Renal cortex interstitium (tissue), 11 donors: ENCODE results near the gene DSCAML1. TPM values are rescaled to one million over a fixed set of nuclear protein-coding genes. Genes with fewer than 3 reads are reported as not detected.

ENCODE experiments used
- DNase-seq, 11 donors: peaks; one replicate each; pipeline ENCODE4 v3.0.0-alpha.2; 2013; ENCODE audit warnings: low read depth in 9 of 11, low spot score in 4 of 11; ENCODE audit errors: extremely low read depth in 1 of 11
- polyA plus RNA-seq, 3 donors: library from polyadenylated mRNA; unstranded; fragments of 120-200 nt; gene quantifications; one replicate each; pipeline ENCODE4 v1.2.1, GENCODE V29; 2013; ENCODE audit not compliant: insufficient read length in 3 of 3

DSCAML1 gene
- polyA plus RNA-seq, 3 donors: 2.7 to 4.4 (median 3.0) TPM

DNA sequence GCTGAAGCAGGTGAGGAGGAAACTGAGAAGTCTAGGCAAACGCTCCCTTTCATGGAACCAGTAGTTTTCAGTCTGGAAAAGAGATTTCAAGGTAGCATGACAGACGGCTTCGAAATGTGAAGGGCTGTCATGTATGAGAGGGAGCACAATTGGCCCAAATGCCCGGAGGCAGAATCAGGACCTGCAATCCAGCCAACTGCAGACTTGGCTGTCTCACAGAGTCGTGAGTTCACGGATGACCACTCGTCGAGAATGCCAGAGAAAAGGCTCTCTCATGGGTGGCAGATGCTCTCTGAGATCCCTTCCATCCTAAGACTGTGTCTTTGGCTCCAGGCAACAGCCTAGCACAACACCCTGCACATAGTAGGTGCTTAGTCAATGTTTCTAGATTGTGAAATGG is 134.8 kb downstream of the DSCAML1 start:
- DNase-seq: no peak

DNA sequence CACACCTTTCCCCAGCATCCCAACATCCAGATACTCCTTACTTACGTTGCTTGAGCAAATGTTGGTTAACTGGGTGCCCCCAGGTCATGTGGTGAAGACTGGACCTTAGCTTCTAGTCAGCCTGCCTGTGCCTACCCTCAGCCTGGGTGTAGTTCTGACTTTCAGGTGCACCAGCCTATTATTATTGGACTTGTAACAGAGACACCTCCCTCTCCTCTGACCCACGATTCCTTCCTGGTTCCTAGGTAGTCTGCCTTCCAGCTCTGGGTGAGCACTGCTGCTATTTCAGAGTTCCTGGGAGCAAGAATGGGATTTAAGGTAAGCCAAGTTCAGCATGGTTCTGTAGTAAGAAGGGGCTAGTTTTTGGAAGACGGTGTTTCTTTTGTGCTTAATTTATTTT is 138.2 kb downstream of the DSCAML1 start:
- no peak for DNase-seq

DNA sequence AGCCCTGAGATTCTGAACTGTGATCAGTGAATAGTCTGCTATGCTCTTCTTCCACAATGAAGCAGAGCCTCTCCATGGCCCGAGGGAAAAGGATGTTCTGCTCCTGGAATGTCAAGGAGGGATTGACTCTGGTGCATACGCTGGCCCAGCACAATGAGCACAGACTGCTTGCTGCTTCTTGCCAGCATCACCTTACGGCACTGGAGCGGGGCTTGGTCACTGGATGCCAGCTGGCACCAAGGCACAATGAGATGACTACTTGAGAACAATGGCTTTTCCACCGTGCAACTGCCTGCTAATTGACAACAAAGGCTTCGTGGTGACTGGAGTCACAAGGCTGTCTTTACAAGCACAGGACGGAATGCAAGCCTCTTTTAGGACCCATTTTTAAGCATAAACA is 139.2 kb downstream of the DSCAML1 start:
- no peak for DNase-seq

DNA sequence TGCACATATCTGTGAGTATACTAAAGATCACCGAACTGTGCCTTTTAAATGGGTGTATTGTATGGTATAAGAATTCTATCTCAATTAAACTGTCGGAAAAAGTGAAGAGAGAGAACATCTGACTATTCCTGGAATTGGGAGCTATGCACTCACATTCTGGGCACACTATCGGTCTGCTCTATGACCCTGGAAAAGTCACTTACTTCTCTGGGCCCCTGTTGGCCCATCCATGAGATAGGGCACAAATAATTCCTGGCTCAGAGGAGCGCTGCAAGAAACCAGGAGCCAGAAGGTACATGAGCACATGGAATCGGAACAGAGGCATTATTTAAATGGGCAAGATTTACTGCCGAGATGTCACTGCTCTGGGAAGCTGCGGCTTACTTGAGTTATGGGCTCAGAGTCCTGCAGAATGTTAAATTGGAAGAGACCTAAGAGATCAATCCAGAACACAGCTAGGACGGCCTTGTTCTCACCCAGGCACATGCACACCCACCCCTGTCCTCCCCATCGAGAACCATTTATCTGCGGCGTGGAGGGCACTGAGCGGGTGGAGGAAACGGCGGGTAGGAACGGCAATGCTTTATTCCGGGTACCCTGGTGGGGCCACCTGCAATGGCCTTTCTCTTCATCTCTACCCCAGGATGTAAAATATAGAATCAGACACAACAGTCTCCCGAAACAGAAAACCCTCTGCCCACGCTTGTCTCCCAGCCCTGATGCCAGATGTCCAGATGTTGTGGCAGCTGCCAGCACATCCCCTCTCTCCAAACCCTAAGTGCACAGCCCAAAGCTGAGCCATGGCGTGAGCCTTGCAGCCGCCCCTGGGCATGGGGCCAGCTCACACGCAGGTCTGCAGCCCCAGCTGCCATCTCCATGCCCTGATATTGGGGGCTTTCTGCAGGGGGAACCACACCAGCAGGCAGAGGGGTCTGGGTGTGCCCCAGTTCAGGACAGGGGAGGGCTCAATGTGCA is 142.4 kb downstream of the DSCAML1 start:
- no peak for DNase-seq

DNA sequence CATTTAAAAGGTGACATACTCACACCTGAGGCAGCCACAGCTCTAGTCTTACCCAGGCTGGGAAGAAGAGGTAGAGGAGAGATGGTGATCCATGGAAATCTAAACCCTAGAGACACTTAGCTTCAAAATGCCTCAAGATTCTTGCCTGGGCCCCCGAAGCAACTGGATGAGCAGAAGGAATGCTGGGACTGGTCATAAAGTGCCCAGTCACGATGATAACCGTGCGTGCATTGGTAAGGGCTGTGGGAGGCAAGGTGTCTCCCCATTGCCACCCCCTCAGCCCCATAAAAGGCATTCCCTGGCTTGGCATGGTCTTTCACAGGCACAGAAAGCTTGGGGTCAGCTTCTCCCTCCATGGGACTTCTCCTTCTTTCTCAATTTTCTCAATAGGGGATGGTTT is 144.5 kb downstream of the DSCAML1 start:
- no peak for DNase-seq

DNA sequence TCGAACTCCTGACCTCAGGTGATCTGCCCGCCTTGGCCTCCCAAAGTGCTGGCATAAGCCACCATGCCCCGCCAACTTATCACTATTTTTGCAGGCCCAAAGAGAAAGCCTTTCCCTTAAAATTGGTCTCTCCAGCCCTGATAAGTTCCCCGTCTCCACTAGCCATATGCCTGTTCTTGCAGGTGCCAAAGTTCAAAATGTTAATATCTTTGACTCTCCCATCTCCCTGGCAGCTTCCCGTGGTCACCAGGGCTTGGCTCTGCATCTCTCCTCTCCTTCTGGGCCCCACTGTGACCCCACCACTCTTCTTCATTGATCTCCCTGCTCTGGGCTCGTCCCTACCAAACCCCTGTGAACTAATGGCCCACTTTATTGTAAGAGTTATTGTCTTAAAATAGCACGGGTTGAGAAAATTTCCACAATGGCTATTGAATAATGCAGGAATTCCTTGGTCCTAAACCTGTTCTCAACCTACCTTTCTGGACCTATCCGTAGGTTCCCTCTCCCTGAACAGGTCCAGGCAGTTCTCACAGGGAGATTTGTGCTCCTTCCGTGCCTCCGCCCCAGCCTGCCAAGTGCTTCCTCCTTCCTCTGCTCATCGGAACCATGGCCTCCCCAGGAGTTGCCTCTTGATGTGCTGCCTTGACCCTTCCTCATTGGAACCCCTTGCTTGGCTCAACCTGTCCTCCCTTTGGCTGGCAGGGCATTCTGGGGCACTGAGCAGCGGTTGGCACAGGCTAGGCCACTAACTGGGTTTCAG is 147.5 kb downstream of the DSCAML1 start:
- DNase-seq: no peak

DNA sequence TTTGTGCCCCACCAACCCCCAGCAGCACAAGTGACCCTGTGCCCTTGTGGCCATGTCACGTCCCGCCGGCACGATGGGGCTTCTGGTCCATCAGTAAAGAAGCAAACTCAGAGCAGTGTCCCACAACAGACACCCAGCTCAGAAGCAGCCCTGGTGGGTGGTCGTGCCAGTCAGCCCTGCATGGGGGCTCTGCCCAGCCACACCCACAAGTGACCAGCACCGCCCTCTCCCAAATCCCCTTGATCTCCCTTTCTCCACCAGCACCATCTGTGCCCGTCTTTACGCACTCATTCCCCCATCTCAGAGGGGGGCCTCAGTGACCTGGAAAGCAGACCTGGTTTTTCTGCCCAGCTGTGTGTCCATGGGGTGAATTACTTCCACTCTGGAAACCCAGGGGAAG is 149.1 kb downstream of the DSCAML1 start:
- DNase-seq: no peak

DNA sequence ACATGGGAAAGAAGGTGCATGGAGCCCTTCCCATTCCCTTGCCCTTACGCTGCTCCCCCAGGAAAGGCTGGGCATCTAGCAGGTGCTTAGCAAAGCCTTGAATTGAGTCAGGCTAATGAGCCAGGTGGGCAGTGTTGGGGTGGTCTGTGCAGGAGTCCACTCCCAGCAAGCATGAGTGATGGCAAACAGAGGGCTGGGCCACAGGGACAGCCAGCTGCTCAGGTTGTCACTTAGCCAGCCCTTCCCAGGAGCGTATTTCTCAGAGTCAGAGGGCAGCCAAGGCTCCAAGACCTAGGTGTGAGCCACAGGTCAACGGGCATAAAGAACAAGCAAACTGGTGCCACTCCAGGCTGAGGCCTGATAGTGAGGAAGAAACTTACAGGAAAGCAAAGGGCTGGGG is 149.8 kb downstream of the DSCAML1 start:
- DNase-seq: no peak

DNA sequence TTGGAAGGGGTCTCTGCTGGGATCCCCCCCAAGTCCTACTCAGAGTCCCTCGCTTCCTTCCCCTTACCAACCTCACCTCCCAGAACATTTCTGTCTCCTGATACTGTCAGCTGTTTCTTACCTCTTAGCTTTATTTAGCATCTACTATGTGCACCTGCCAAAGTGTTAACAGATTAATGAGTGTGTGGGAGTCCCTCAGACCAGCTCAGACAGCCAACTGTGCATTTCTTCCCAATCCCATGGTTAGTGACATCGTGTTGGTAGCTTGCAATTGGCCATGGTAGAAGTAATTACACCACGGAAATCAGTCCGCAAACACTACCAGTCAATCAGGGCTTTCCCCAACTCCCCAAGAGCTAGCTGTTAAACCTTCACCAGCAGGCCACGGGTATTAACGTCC is 150.6 kb downstream of the DSCAML1 start:
- no peak for DNase-seq

DNA sequence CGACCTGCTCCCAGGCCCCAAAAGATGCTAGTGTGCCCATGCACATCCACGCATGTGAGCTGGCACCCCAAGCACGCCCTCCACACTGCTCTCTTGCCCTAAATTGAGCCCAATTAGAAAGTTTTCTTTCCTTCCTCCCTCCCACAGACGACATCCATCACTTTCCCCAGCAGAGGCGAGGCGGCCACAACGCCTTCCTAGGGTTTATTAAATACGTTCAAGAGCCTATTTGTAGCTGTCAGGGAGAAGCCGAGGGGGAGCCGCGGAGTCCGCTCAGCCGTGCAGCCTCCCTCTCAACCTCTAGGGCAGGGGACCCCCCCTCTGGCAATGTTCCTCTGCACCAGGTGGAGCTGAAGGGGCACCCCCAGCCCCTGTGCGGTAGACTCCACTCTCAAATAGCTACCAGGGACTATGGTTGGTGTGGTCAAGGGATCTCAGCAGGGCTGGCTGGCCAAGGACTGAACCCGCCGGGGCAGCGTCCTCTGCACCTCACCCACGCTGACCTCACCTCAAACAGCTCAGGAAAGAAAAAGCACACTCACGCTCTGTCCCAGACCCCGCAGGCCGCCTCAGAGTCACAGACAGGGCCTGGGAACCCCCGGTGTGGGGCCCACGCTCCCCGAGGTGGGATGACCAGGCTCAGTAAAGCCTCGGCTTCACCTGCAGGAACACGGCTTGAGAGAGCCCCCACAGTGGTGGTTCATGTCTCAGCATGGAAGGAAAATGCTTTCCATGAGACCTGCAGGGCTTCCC is 152.4 kb downstream of the DSCAML1 start:
- no peak for DNase-seq

DNA sequence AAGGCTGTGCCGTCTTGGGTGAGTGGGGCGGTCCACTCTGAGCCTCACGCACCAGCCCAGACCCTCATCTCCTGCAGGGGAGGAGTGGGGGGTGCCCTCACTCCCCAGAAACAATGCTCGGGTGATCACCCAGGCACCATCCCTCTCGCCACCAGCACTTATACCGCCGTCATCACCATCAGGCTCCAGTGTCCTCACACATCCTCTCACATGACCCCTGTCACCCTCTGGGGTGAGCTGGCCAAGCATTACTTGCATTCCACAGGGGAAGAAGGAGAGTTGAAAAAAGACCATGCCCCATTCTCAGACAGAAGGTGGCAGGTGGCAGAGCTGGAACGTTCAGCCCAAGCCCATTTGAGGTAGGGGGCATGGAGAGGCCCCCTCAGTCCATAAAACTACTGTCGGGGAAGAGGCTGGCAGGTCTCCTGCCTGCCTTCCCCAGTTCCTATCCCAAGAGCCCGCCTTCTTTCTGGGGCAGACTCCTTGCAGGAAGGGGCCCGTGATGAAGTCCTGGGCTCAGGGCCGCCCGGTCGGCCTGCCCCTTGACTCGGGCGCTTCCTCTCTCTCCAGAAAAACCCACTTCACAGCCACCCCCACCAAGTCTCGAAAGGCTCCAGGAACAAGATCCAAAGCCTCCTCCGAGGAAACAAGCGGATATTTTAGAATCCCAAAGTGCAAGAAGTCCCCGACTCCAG is 153.3 kb downstream of the DSCAML1 start:
- DNase-seq: no peak

DNA sequence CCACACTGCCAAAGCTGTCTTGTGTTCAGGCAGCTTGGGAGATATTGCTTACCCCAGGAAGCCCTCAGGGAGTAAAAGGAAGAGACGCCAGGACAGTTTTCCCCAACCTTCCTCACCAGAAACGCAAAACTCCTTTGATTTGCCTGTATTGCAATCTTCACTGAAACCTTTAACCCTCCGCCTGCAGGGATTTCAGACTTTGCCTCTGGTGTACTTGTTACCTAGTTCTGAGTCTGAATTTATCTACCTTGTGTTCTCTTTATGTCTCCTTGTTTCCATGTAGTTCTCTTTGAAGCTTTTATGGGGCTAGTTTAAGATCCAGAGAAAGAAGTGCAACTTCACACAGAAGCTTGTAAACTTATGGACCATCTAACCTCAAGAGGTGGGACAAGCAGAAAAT is 154.2 kb downstream of the DSCAML1 start:
- no peak for DNase-seq

DNA sequence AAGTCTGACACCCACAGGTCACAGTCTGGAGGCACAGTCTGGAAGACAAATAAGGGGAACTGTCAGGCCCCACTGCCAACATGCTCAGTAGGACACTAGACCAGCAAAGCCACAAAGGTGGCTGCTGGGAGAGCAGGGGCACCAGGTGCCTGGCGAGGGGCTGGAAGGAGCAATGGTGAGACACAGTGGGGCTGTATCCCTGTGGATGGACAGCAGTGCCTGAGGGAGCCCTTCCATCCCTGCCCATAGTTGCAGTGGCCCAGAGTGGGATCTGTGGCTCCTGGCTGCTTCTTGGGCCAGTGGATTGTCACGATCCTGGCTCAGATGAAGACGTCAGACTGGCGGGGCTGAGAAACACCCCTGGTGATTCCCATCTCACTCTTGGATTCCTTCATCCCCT is 154.6 kb downstream of the DSCAML1 start:
- no peak for DNase-seq

DNA sequence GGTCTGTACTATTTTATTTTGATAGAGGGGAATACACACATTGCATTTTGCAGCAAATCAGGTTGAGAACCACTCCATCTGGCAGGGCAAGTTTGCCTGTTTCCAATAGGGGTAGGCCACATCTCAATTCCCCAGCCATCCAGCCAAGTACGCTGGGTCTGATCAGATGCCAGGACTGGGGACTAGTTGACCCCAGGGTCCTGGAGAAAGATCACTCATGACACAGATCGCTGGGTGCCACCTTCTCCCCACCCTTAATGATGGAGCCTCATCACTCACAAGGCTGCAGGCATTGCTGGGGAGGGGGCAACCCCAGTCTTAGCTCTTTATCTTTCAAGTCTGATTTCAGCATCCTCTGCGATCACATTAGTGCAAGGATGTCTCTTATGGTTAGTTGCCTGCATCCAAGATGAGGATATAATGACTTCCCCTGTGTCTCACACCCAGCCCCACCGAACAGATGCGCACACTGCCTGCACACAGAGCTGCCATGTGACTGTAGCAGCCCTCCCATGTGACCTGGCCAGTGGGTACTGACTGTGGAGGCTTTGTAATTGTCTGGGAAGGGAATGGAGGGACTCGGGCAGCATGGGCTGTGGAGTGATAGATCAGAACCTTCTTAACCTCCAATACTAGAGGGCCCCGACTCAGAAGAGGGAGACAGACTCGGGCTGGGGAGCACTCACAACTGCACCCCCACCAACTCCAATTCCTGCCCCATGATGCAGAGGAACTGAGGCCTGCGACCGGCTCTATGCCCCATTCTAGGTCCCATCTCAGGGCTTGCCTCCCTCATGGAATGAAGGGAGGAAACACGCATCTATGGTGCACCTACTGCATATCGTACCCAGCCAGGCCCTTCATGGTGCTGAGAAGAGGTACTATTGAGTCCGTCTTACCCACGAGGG is 155.8 kb downstream of the DSCAML1 start:
- no peak for DNase-seq

DNA sequence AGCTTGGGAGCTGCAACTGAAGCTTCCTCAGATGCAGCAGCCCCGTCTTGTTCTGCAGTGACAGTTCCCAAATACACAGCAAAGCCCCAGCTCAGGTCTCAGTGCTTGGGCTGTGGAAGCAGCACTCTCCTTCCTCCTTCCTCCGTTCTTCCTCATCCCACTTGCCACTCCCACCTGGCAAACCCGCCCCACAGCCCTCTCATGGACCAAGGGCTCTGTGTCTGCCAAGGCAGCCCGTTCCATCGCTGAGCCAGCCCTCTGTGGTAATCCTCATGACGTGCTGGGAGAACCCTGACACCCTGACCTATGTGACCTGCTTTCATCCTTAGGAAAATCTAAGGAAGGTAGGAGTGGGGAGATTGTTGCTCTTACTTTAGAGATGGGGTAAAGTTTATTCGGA is 157.0 kb downstream of the DSCAML1 start:
- DNase-seq: no peak

DNA sequence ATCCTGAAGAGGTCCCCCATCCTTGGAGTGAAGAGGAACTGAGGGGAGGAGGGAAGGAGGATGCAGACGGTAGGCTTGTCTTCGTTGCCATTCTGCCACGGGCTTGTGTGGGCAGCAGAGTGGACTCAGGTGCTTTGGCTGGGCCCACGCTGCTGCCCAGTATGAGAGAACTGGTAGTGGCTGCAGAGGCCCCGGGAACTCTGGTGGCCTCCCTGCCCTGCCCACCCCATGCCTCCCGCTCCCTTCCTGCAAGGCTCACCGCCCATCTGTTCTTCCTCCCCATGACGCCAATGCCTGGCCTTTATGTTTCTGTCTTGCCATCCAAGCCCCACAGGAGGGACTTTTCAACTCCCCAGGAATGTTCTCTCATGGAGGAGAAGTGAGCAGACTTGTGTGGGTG is 157.4 kb downstream of the DSCAML1 start:
- DNase-seq: no peak

DNA sequence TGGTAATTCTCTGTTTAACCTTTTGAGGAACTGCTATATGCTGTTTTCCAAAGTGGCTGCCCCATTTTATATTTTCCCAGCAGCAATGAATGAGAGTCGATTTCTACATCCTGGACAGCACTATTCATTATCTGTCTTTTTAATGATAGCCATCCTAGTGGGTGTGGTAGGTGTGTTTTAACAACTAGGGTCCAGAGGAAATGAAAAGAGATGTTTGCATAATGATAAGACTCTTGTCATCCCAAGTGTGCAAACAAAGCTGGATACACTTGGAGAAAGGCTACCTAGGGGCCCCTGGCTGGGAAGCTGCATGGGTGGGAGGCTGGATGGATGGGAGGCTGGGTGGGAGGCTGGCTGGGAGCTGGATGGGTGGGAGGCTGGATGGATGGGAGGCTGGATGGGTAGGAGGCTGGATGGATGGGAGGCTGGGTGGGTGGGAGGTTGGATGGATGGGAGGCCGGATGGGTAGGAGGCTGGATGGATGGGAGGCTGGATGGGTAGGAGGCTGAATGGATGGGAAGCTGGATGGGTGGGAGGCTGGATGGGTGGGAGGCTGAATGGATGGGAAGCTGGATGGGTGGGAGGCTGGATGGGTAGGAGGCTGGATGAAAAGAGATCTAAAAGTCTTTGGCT is 158.0 kb downstream of the DSCAML1 start:
- DNase-seq: no peak
